ENCODE results near the gene UGT1A10. TPM values are rescaled to one million over a fixed set of nuclear protein-coding genes. Genes with fewer than 3 reads are reported as not detected.

Gene UGT1A10
- polyA plus RNA-seq, 1 donor from 2014 or later = not detected

- no peak overlapping the region for H2AFZ ChIP-seq (ENCODE audit: low read depth, low read length)
- no peaks in the 10 kb centered on the region for H3K9me3 ChIP-seq (ENCODE audit: low read length)
- no peaks in the 10 kb centered on the region for H3F3A ChIP-seq (ENCODE audit: insufficient read depth, low read length, poor library complexity, severe bottlenecking)
- H3K9ac ChIP-seq (ENCODE audit: low read length) = no peak overlapping the region
- no peaks in the 10 kb centered on the region for H4K20me1 ChIP-seq (ENCODE audit: insufficient read depth)
- H3K27me3 ChIP-seq (ENCODE audit: insufficient read depth, low read depth, low read length) = no peaks in the 10 kb centered on the region
- no peak overlapping the region for H3K4me3 ChIP-seq (ENCODE audit: low read length)
- H3K36me3 ChIP-seq (ENCODE audit: insufficient read depth, low read length) = no peaks in the 10 kb centered on the region
- no peaks in the 10 kb centered on the region for H3K9me2 ChIP-seq (ENCODE audit: insufficient read depth, low read length)
- no peak overlapping the region for H3K27ac ChIP-seq (ENCODE audit: low read length)
- H3K4me2 ChIP-seq (ENCODE audit: low read length) = no peak overlapping the region
- no peaks in the 10 kb centered on the region for H3K79me2 ChIP-seq (replicated peaks; ENCODE audit: insufficient read depth, low read length)
- TF ChIP-seq REST (IDR thresholded peaks at IDR 0.05; ENCODE audit: borderline replicate concordance) = no peak
- TF ChIP-seq TAF1 (IDR thresholded peaks at IDR 0.05; ENCODE audit: low read depth) = no peak
- TF ChIP-seq EP300 (conservative IDR thresholded peaks at IDR 0.05; ENCODE audit: poor library complexity, severe bottlenecking) = no peak
- no peak for TF ChIP-seq EZH2 (IDR thresholded peaks at IDR 0.05; ENCODE audit: borderline replicate concordance, insufficient read depth, low read length, poor library complexity, severe bottlenecking)
- TF ChIP-seq POLR2AphosphoS5 (IDR thresholded peaks at IDR 0.05) = no peak
- no peak for TF ChIP-seq RAD21 (conservative IDR thresholded peaks at IDR 0.05)
- no peak for TF ChIP-seq SMC3 (conservative IDR thresholded peaks at IDR 0.05; ENCODE audit: poor library complexity)
- TF ChIP-seq MXI1 (conservative IDR thresholded peaks at IDR 0.05; ENCODE audit: poor library complexity, severe bottlenecking) = no peak
- no peak for TF ChIP-seq CTCF (IDR thresholded peaks at IDR 0.05; ENCODE audit: poor library complexity, severe bottlenecking)
Measured at GRCh38 chr2:233817995-233818638, 181.9 kb downstream of the UGT1A10 start.

- no peak overlapping the region for H3K9ac ChIP-seq (ENCODE audit: low read length)
- no peaks in the 10 kb centered on the region for H3K9me3 ChIP-seq (ENCODE audit: low read length)
- no peak overlapping the region for H3K4me2 ChIP-seq (ENCODE audit: low read length)
Measured at GRCh38 chr2:233818639-233819621, 182.7 kb downstream of the UGT1A10 start.

More at GRCh38 chr2:233818639-233819621, 182.7 kb downstream of the UGT1A10 start:
- Histone ChIP-seq H2AFZ (ENCODE audit: low read depth, low read length) (no peak overlapping the region), H3F3A (ENCODE audit: insufficient read depth, low read length, poor library complexity, severe bottlenecking) (no peaks in the 10 kb centered on the region), H3K27me3 (ENCODE audit: insufficient read depth, low read depth, low read length) (no peaks in the 10 kb centered on the region), H3K27ac (ENCODE audit: low read length) (no peak overlapping the region), H3K36me3 (ENCODE audit: insufficient read depth, low read length) (no peaks in the 10 kb centered on the region), H3K79me2 (replicated peaks; ENCODE audit: insufficient read depth, low read length) (no peaks in the 10 kb centered on the region), H3K4me3 (ENCODE audit: low read length) (no peak overlapping the region), H3K9me2 (ENCODE audit: insufficient read depth, low read length) (no peaks in the 10 kb centered on the region), H4K20me1 (ENCODE audit: insufficient read depth) (no peaks in the 10 kb centered on the region)
- TF ChIP-seq MXI1 (conservative IDR thresholded peaks at IDR 0.05; ENCODE audit: poor library complexity, severe bottlenecking) (no peak), RAD21 (conservative IDR thresholded peaks at IDR 0.05) (no peak), EZH2 (IDR thresholded peaks at IDR 0.05; ENCODE audit: borderline replicate concordance, insufficient read depth, low read length, poor library complexity, severe bottlenecking) (no peak), POLR2AphosphoS5 (IDR thresholded peaks at IDR 0.05) (no peak)

Measured in neural cell (in vitro differentiated cells).